HepG2 (cell line): ENCODE results near the gene RAD50. TPM values are rescaled to one million over a fixed set of nuclear protein-coding genes. Genes with fewer than 3 reads are reported as not detected.

Experiments
- CBX1 ChIP-seq: IDR thresholded peaks from one replicate; pipeline ENCODE4 v1.6.1; 2016; ENCODE audit warnings: antibody characterized with exemption, low read depth
- ETV6 ChIP-seq: sonication (generic); formaldehyde crosslinking; conservative IDR thresholded peaks from 2 replicates; pipeline ENCODE4 v1.4.0; 2020; ENCODE audit warnings: missing genetic modification reagents
- HOXA9 ChIP-seq: sonication (generic); formaldehyde crosslinking; IDR thresholded peaks from 2 replicates; pipeline ENCODE4 v1.8.1; 2022; ENCODE audit warnings: missing genetic modification reagents, mild to moderate bottlenecking, moderate library complexity, borderline replicate concordance
- NFYB ChIP-seq: sonication (generic); formaldehyde crosslinking; IDR thresholded peaks from 2 replicates; pipeline ENCODE4 v1.4.0; 2020; ENCODE audit warnings: missing genetic modification reagents
- POGZ ChIP-seq: sonication (generic); formaldehyde crosslinking; IDR thresholded peaks from 2 replicates; pipeline ENCODE4 v1.4.0; 2020; ENCODE audit warnings: mild to moderate bottlenecking, missing genetic modification reagents
- TBL1XR1 ChIP-seq: fragments of 150-350 bp; IDR thresholded peaks from 2 replicates; pipeline ENCODE4 v1.6.1; 2014; ENCODE audit warnings: borderline replicate concordance, low read length; ENCODE audit not compliant: partially characterized antibody
- ZNF563 ChIP-seq: sonication (generic); formaldehyde crosslinking; IDR thresholded peaks from 2 replicates; pipeline ENCODE4 v1.8.0; 2022; ENCODE audit warnings: mild to moderate bottlenecking, moderate library complexity, missing genetic modification reagents
- polyA plus RNA-seq, 8 experiments: library from polyadenylated mRNA; depleted of rRNA in 3 of 8; stranded (reverse) in 7 of 8; unstranded in 1 of 8; fragments of >200 nt; fragmentation: Illumina TruSeq in 4 of 8; extraction: Trizol in 4 of 8; gene quantifications; 2 replicates each; pipeline versions ENCODE4 v1.2.1 to v1.2.3, GENCODE V29; 2011 to 2016; ENCODE audit warnings: low read depth in 4 of 8, missing spikeins in 1 of 8, mixed read lengths in 1 of 8; ENCODE audit not compliant: insufficient read depth in 1 of 8
- total RNA-seq, 5 experiments: library from RNA; depleted of rRNA; stranded (reverse); fragments of >200 nt; fragmentation: Illumina TruSeq; extraction: Trizol; gene quantifications; 2 replicates each; pipeline ENCODE4 v1.2.3, GENCODE V29; 2016; ENCODE audit warnings: low read depth in 1 of 5
- TF ChIP-seq, protein P1 (sequence below): sonication (generic); formaldehyde crosslinking; IDR thresholded peaks from 2 replicates; pipeline ENCODE4 v1.4.0; 2020; ENCODE audit warnings: missing genetic modification reagents, mild to moderate bottlenecking, borderline replicate concordance
- TF ChIP-seq, protein P2 (sequence below): sonication (generic); formaldehyde crosslinking; IDR thresholded peaks from 2 replicates; pipeline ENCODE4 v1.4.0; 2020; ENCODE audit warnings: missing genetic modification reagents
- TF ChIP-seq, protein P3 (sequence below): sonication (generic); formaldehyde crosslinking; IDR thresholded peaks from 2 replicates; pipeline ENCODE4 v1.4.0; 2020; ENCODE audit warnings: missing genetic modification reagents

Gene RAD50
- total and polyA plus RNA-seq, 2 of the 13 experiments (the other 11 are each of a cell fraction or from before 2014, with no cell fraction given), result 19.2 to 23.4 TPM

DNA sequence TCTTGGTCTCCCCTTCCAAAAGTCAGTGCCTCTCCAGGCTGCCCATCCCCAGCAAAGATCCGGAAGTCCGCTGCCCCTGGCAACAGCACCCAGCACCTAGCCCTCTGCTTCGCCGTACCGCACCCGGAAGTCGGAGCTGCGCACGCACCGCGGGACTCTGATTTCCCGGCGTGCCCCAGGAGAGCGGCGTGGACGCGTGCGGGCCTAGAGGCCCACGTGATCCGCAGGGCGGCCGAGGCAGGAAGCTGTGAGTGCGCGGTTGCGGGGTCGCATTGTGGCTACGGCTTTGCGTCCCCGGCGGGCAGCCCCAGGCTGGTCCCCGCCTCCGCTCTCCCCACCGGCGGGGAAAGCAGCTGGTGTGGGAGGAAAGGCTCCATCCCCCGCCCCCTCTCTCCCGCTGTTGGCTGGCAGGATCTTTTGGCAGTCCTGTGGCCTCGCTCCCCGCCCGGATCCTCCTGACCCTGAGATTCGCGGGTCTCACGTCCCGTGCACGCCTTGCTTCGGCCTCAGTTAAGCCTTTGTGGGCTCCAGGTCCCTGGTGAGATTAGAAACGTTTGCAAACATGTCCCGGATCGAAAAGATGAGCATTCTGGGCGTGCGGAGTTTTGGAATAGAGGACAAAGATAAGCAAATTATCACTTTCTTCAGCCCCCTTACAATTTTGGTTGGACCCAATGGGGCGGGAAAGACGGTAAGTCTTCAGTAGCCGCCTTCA is at the start of gene RAD50 (continued):
- TF ChIP-seq, protein P1, sequence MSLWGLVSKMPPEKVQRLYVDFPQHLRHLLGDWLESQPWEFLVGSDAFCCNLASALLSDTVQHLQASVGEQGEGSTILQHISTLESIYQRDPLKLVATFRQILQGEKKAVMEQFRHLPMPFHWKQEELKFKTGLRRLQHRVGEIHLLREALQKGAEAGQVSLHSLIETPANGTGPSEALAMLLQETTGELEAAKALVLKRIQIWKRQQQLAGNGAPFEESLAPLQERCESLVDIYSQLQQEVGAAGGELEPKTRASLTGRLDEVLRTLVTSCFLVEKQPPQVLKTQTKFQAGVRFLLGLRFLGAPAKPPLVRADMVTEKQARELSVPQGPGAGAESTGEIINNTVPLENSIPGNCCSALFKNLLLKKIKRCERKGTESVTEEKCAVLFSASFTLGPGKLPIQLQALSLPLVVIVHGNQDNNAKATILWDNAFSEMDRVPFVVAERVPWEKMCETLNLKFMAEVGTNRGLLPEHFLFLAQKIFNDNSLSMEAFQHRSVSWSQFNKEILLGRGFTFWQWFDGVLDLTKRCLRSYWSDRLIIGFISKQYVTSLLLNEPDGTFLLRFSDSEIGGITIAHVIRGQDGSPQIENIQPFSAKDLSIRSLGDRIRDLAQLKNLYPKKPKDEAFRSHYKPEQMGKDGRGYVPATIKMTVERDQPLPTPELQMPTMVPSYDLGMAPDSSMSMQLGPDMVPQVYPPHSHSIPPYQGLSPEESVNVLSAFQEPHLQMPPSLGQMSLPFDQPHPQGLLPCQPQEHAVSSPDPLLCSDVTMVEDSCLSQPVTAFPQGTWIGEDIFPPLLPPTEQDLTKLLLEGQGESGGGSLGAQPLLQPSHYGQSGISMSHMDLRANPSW (CRISPR knock-in tag), result peak; percentile 95
- peak; percentile 98 for TF ChIP-seq ZNF563 (CRISPR knock-in tag)
- peak; percentile 71 for TF ChIP-seq CBX1
- peak; percentile 93 for TF ChIP-seq HOXA9 (CRISPR knock-in tag)
- TF ChIP-seq POGZ (CRISPR knock-in tag), result peak; percentile 96
- TF ChIP-seq TBL1XR1, result peak; percentile 11
- no peak for TF ChIP-seq ETV6
- TF ChIP-seq, protein P2, sequence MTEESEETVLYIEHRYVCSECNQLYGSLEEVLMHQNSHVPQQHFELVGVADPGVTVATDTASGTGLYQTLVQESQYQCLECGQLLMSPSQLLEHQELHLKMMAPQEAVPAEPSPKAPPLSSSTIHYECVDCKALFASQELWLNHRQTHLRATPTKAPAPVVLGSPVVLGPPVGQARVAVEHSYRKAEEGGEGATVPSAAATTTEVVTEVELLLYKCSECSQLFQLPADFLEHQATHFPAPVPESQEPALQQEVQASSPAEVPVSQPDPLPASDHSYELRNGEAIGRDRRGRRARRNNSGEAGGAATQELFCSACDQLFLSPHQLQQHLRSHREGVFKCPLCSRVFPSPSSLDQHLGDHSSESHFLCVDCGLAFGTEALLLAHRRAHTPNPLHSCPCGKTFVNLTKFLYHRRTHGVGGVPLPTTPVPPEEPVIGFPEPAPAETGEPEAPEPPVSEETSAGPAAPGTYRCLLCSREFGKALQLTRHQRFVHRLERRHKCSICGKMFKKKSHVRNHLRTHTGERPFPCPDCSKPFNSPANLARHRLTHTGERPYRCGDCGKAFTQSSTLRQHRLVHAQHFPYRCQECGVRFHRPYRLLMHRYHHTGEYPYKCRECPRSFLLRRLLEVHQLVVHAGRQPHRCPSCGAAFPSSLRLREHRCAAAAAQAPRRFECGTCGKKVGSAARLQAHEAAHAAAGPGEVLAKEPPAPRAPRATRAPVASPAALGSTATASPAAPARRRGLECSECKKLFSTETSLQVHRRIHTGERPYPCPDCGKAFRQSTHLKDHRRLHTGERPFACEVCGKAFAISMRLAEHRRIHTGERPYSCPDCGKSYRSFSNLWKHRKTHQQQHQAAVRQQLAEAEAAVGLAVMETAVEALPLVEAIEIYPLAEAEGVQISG (CRISPR knock-in tag), result peak; percentile 93
- TF ChIP-seq, protein P3, sequence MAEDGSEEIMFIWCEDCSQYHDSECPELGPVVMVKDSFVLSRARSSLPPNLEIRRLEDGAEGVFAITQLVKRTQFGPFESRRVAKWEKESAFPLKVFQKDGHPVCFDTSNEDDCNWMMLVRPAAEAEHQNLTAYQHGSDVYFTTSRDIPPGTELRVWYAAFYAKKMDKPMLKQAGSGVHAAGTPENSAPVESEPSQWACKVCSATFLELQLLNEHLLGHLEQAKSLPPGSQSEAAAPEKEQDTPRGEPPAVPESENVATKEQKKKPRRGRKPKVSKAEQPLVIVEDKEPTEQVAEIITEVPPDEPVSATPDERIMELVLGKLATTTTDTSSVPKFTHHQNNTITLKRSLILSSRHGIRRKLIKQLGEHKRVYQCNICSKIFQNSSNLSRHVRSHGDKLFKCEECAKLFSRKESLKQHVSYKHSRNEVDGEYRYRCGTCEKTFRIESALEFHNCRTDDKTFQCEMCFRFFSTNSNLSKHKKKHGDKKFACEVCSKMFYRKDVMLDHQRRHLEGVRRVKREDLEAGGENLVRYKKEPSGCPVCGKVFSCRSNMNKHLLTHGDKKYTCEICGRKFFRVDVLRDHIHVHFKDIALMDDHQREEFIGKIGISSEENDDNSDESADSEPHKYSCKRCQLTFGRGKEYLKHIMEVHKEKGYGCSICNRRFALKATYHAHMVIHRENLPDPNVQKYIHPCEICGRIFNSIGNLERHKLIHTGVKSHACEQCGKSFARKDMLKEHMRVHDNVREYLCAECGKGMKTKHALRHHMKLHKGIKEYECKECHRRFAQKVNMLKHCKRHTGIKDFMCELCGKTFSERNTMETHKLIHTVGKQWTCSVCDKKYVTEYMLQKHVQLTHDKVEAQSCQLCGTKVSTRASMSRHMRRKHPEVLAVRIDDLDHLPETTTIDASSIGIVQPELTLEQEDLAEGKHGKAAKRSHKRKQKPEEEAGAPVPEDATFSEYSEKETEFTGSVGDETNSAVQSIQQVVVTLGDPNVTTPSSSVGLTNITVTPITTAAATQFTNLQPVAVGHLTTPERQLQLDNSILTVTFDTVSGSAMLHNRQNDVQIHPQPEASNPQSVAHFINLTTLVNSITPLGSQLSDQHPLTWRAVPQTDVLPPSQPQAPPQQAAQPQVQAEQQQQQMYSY (CRISPR knock-in tag), result no peak
- peak; percentile 53; the same call in 1 of the 2 replicates for TF ChIP-seq NFYB (CRISPR knock-in tag)
